Astrocyte (in vitro differentiated cells and primary cell): ENCODE results near the gene ASIC3. TPM values are rescaled to one million over a fixed set of nuclear protein-coding genes. Genes with fewer than 3 reads are reported as not detected.

ENCODE experiments used
- DNase-seq: peaks from one replicate; pipeline ENCODE4 v3.0.0-alpha.2; 2010; ENCODE audit warnings: low read depth
- FAIRE-seq: peaks from 2 replicates; lab custom pipeline; 2011; peaks lifted over from hg19 to GRCh38; lab: Jason Lieb, UNC
- H2AFZ ChIP-seq: 2 replicates; pipeline ENCODE4 v1.6.0; 2012; ENCODE audit warnings: low read depth, low read length, inconsistent platforms
- H3K27ac ChIP-seq: 2 replicates; pipeline ENCODE4 v1.5.1; 2011; ENCODE audit warnings: low read depth, low read length, inconsistent platforms
- H3K27me3 ChIP-seq: 2 replicates; pipeline ENCODE4 v1.6.0; 2011; ENCODE audit warnings: low read length, inconsistent platforms; ENCODE audit not compliant: insufficient read depth
- H3K36me3 ChIP-seq: 2 replicates; pipeline ENCODE4 v1.5.1; 2011; ENCODE audit warnings: low read length, inconsistent platforms; ENCODE audit not compliant: insufficient read depth
- H3K4me1 ChIP-seq: 2 replicates; pipeline ENCODE4 v1.5.1; 2011; ENCODE audit warnings: low read length, inconsistent platforms; ENCODE audit not compliant: insufficient read depth
- H3K4me2 ChIP-seq: 2 replicates; pipeline ENCODE4 v1.6.0; 2012; ENCODE audit warnings: low read length, inconsistent platforms
- H3K4me3 ChIP-seq: 2 replicates; pipeline ENCODE4 v1.5.1; 2011; ENCODE audit warnings: low read depth, mild to moderate bottlenecking, low read length, inconsistent platforms; ENCODE audit not compliant: insufficient read depth
- H3K79me2 ChIP-seq: 2 replicates; pipeline ENCODE4 v1.6.0; 2012; ENCODE audit warnings: mild to moderate bottlenecking, low read length, inconsistent platforms; ENCODE audit not compliant: insufficient read depth
- H3K9ac ChIP-seq: 2 replicates; pipeline ENCODE4 v1.6.0; 2012; ENCODE audit warnings: mild to moderate bottlenecking, low read length, inconsistent platforms
- H3K9me3 ChIP-seq: 2 replicates; pipeline ENCODE4 v1.5.1; 2012; ENCODE audit warnings: low read depth, mild to moderate bottlenecking, low read length, inconsistent platforms; ENCODE audit not compliant: insufficient read depth
- H4K20me1 ChIP-seq: 2 replicates; pipeline ENCODE4 v1.6.0; 2012; ENCODE audit warnings: low read length, inconsistent platforms; ENCODE audit not compliant: insufficient read depth
- H3K27ac Mint-ChIP-seq: one replicate; pipeline ENCODE4 v1.8.0; 2021; ENCODE audit warnings: mild to moderate bottlenecking, mixed read lengths; ENCODE audit not compliant: unreplicated experiment
- H3K27me3 Mint-ChIP-seq: one replicate; pipeline ENCODE4 v1.8.0; 2021; ENCODE audit warnings: low read depth, mixed read lengths; ENCODE audit not compliant: unreplicated experiment
- H3K36me3 Mint-ChIP-seq: one replicate; pipeline ENCODE4 v1.8.0; 2021; ENCODE audit warnings: low read depth, mixed read lengths; ENCODE audit not compliant: unreplicated experiment
- H3K4me1 Mint-ChIP-seq: one replicate; pipeline ENCODE4 v1.8.0; 2021; ENCODE audit warnings: low read depth, mixed read lengths; ENCODE audit not compliant: unreplicated experiment
- H3K4me3 Mint-ChIP-seq: one replicate; pipeline ENCODE4 v1.8.0; 2021; ENCODE audit warnings: mild to moderate bottlenecking, moderate library complexity, mixed read lengths; ENCODE audit not compliant: unreplicated experiment
- H3K9me3 Mint-ChIP-seq: one replicate; pipeline ENCODE4 v1.8.0; 2021; ENCODE audit warnings: mild to moderate bottlenecking, mixed read lengths; ENCODE audit not compliant: unreplicated experiment
- EZH2 ChIP-seq: IDR thresholded peaks from 2 replicates; pipeline ENCODE4 v1.6.1; 2012; ENCODE audit warnings: mild to moderate bottlenecking, low read length, inconsistent platforms; ENCODE audit not compliant: insufficient read depth
- total RNA-seq: library from RNA; stranded (reverse); gene quantifications from 2 replicates; pipeline ENCODE4 v1.2.1, GENCODE V29; 2021
- TF ChIP-seq, protein P1 (sequence below): IDR thresholded peaks from 2 replicates; pipeline ENCODE4 v1.5.1; 2011; ENCODE audit warnings: low read depth, mild to moderate bottlenecking, inconsistent platforms, low read length, moderate library complexity; ENCODE audit not compliant: insufficient read depth

The ASIC3 gene
- total RNA-seq, 1 donor from 2014 or later, result 3.9 TPM

DNA sequence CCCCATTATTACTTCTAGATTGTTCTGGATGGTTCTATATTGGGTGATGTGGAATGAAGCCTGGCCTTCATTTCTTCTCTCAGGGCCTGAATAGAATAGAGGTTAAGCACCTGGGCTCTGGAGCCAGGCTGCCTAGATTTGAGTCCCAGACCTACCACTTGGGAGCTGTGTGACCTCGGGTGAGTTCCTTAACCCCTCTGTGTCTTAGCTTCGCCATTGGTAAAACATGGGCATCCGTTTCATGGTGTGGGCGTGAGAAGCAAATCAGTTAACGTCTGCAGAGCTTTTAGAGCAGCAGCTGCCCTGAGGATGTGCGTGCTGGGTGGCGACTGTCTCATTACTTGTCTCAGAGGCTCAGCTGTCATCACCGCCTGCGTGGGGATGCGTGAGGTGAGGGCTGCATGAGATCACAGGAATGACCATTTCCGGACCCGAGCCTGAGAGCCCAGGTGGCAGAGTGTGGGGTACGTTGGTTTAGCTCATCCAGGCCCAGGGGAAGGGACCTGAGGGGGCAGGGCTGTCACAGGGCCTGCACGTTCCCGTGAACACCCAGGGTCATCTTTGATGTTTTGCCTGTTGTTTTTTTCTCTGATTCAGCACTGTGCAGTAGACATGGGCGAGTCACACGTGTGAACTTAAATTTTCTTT, 47.6 kb downstream of the ASIC3 start:
- Histone ChIP-seq H4K20me1 (peaks cover 90% of the 10 kb centered on the region), H3K79me2 (peaks cover 95% of the 10 kb centered on the region), H3K27me3 (no peaks in the 10 kb centered on the region), H3K4me2 (no peak overlapping the region), H3K9ac (no peak overlapping the region), H3K9me3 (no peaks in the 10 kb centered on the region), H2AFZ (no peak overlapping the region), H3K27ac (no peak overlapping the region), H3K4me3 (no peak overlapping the region), H3K4me1 (peaks cover 5% of the 10 kb centered on the region), H3K36me3 (no peaks in the 10 kb centered on the region)
- Mint-ChIP-seq H3K27ac (no peak overlapping the region), H3K9me3 (no peaks in the 10 kb centered on the region), H3K4me1 (peaks cover 19% of the 10 kb centered on the region), H3K4me3 (no peak overlapping the region), H3K36me3 (peaks cover 4% of the 10 kb centered on the region), H3K27me3 (no peaks in the 10 kb centered on the region)
- DNase-seq (no peak), FAIRE-seq (no peak)
- TF ChIP-seq EZH2, result no peak
- TF ChIP-seq, protein P1, sequence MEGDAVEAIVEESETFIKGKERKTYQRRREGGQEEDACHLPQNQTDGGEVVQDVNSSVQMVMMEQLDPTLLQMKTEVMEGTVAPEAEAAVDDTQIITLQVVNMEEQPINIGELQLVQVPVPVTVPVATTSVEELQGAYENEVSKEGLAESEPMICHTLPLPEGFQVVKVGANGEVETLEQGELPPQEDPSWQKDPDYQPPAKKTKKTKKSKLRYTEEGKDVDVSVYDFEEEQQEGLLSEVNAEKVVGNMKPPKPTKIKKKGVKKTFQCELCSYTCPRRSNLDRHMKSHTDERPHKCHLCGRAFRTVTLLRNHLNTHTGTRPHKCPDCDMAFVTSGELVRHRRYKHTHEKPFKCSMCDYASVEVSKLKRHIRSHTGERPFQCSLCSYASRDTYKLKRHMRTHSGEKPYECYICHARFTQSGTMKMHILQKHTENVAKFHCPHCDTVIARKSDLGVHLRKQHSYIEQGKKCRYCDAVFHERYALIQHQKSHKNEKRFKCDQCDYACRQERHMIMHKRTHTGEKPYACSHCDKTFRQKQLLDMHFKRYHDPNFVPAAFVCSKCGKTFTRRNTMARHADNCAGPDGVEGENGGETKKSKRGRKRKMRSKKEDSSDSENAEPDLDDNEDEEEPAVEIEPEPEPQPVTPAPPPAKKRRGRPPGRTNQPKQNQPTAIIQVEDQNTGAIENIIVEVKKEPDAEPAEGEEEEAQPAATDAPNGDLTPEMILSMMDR, result no peak

- TF ChIP-seq, protein P1, result no peak
- peaks cover 2% of the 10 kb centered on the region for H3K36me3 Mint-ChIP-seq
- H3K4me1 Mint-ChIP-seq, result peaks cover 16% of the 10 kb centered on the region
- FAIRE-seq (no peak), DNase-seq (no peak)
- no peak overlapping the region for H3K4me2 ChIP-seq
- no peak overlapping the region for H3K4me3 ChIP-seq
- no peaks in the 10 kb centered on the region for H3K27me3 ChIP-seq
- peaks cover 8% of the 10 kb centered on the region for H3K4me1 ChIP-seq
- peaks cover 90% of the 10 kb centered on the region for H4K20me1 ChIP-seq
- H3K27ac Mint-ChIP-seq, result no peak overlapping the region
- H3K27me3 Mint-ChIP-seq, result no peaks in the 10 kb centered on the region
- no peaks in the 10 kb centered on the region for H3K9me3 ChIP-seq
- H3K27ac ChIP-seq, result no peak overlapping the region
- H3K9ac ChIP-seq, result no peak overlapping the region
- no peaks in the 10 kb centered on the region for H3K36me3 ChIP-seq
- H3K4me3 Mint-ChIP-seq, result no peak overlapping the region
- H3K79me2 ChIP-seq, result peaks cover 85% of the 10 kb centered on the region
- no peak overlapping the region for H2AFZ ChIP-seq
- H3K9me3 Mint-ChIP-seq, result no peaks in the 10 kb centered on the region
These were observed 51.3 kb downstream of the ASIC3 start for GRCh38 chr7:151099486-151100211.

DNA sequence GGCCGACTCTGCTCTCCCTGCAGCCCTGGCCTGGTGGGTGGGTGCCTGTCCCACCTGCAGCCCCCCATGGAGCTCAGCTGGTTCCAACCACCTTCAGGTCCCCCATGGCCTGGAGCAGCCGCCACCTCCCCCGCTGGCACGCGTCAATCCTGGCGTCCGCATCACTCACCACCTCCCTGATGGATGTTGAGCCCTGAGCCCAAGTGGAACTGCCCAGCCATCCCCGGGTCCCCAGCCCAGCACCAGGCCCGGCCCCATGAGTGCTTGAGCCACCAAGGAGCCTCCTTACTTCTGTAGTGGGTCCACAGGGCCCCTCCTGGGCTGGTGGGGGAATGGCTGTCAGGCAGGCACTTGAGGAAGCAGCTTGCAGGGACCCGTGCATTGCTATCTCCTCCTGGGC, 52.6 kb downstream of the ASIC3 start:
- Histone ChIP-seq H3K79me2 (peaks cover 72% of the 10 kb centered on the region), H3K4me1 (peaks cover 15% of the 10 kb centered on the region), H3K9me3 (no peaks in the 10 kb centered on the region), H3K27ac (no peak overlapping the region), H3K4me3 (no peak overlapping the region), H3K9ac (no peak overlapping the region), H3K27me3 (no peaks in the 10 kb centered on the region), H3K4me2 (no peak overlapping the region), H3K36me3 (no peaks in the 10 kb centered on the region), H2AFZ (no peak overlapping the region), H4K20me1 (peaks cover 89% of the 10 kb centered on the region)
- peaks cover 19% of the 10 kb centered on the region for H3K4me1 Mint-ChIP-seq
- no peaks in the 10 kb centered on the region for H3K27me3 Mint-ChIP-seq
- FAIRE-seq (no peak), DNase-seq (no peak)
- no peak overlapping the region for H3K4me3 Mint-ChIP-seq
- H3K9me3 Mint-ChIP-seq, result no peaks in the 10 kb centered on the region
- no peak overlapping the region for H3K27ac Mint-ChIP-seq
- TF ChIP-seq, protein P1, result no peak
- no peak for TF ChIP-seq EZH2
- H3K36me3 Mint-ChIP-seq, result peaks cover 4% of the 10 kb centered on the region
